Measurements from ENCODE around the gene CLNK.

DNA sequence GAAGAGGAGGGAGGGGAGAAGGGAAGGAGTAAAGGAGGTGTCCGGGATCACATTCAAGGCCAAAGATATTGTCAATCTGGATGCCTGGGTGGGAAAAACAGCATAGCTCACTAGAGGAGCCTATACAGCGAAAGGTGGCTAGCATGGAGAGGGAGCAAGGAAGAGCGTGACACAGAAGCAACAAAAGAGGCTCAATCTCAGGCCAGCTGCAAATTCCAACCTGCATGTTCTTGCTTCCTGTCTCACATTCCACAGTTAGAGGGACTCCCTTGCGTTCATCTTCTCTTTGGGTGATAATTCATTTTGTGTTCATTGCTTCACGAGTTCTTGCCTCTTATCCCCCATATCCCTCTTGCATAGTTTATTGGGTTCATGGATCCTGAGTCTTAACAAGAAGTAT, 3.0 kb upstream of the CLNK start:
- TF ChIP-seq, protein P1, sequence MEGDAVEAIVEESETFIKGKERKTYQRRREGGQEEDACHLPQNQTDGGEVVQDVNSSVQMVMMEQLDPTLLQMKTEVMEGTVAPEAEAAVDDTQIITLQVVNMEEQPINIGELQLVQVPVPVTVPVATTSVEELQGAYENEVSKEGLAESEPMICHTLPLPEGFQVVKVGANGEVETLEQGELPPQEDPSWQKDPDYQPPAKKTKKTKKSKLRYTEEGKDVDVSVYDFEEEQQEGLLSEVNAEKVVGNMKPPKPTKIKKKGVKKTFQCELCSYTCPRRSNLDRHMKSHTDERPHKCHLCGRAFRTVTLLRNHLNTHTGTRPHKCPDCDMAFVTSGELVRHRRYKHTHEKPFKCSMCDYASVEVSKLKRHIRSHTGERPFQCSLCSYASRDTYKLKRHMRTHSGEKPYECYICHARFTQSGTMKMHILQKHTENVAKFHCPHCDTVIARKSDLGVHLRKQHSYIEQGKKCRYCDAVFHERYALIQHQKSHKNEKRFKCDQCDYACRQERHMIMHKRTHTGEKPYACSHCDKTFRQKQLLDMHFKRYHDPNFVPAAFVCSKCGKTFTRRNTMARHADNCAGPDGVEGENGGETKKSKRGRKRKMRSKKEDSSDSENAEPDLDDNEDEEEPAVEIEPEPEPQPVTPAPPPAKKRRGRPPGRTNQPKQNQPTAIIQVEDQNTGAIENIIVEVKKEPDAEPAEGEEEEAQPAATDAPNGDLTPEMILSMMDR (IDR thresholded peaks at IDR 0.05; ENCODE audit: poor library complexity): no peak
- TF ChIP-seq EZH2 (IDR thresholded peaks at IDR 0.05; ENCODE audit: borderline replicate concordance): no peak
- no peak for TF ChIP-seq EZH2phosphoT487 (IDR thresholded peaks at IDR 0.05; ENCODE audit: low read depth, severe bottlenecking, unreplicated experiment)
